Measurements from ENCODE around the gene CEP152. TPM values are rescaled to one million over a fixed set of nuclear protein-coding genes. Genes with fewer than 3 reads are reported as not detected.
A peak's percentile ranks its signal among the peaks of the same experiment; 100 is the strongest.

The CEP152 gene
- total and polyA plus RNA-seq, 9 of the 15 experiments (the other 6 are each of a cell fraction or from before 2014, with no cell fraction given) = 9.9 to 43.0 (median 23.6) TPM

DNA sequence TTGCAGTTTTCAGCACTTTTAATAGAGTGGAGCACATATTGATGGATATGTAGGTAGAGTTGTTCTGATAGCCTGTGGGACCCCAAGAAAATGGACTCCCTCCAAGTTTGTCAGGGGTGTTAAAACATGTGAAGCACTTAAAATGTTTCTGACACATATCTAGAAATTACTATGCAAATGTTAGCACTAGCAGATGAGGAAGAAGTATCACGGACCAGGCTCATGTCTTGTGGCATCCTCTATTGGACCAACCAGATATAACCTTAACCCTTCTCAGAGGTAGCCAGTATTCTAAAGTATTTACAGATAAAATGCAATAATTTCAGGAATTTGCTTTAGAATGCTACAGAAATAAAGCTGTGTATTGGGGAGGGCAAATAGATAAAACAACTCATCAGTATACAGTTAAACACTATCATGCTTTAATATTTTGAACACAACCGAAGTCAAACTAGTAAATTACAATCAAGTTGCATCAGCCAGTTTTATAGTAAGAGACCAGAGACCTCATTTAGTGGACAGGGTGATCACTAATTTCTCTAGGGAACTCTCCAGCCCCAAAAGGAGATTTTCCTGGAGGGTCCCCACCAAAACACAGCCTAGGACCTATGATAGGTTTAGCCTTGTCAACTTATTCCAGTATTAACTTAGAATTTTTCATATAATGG is 108.2 kb downstream of the CEP152 start (continued):
- TF ChIP-seq, protein P1, sequence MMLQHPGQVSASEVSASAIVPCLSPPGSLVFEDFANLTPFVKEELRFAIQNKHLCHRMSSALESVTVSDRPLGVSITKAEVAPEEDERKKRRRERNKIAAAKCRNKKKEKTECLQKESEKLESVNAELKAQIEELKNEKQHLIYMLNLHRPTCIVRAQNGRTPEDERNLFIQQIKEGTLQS (IDR thresholded peaks at IDR 0.05) = peak; percentile 62; the same call in 1 of the 2 replicates
- TF ChIP-seq, protein P1 (CRISPR knock-in tag; conservative IDR thresholded peaks at IDR 0.05) = no peak
- TF ChIP-seq TRIM24 (IDR thresholded peaks at IDR 0.05) (peak; percentile 41 to 77; a peak in 2 of 4 replicates), CXXC5 (CRISPR knock-in tag; IDR thresholded peaks at IDR 0.05) (0 out of 2 replicates have a peak, but pooled peaks have one; percentile 8)

DNA sequence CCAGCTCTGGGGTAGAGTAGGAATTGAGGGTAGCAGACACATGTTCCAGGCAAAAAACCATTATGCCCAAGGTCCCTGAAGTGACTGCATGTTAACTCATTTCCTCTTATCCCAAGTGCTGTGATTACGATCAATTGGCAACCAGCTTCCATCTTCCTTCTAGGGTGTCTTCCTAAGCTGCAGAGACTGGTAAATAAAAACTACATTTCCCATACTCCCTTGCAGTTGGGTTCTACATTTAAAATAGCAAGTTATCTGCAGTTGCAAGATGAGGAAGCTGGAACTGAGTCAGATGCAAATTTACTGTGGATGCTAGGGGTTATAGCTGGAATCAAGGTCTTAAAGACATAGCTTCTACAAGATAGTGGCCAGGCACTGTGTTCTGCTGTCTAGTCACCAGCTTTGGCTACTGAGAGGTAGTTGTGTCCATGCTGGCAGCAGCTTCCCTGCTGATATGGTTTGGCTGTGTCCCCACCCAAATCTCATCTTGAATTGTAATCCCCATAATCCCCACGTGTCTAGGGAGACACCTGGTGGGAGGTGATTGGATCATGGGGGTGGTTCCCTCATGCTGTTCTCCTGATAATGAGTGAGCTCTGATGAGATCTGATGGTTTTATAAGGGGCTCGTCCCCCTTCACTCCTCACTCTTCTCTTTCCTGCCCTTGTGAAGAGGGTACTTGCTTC is 114.1 kb downstream of the CEP152 start:
- H3K9ac ChIP-seq (ENCODE audit: insufficient read depth in 1 of 2, low read depth in 2 of 2, low read length in 2 of 2) = no peak overlapping the region
- ATAC-seq (peak; percentile 82), FAIRE-seq (peak; percentile 69), DNase-seq (ENCODE audit: extremely low read depth in 1 of 4, low spot score in 3 of 4) (peak in 3 of 4 experiments; percentile 12 to 45 (median 17))
- H3K27ac ChIP-seq (ENCODE audit: extremely low read depth, low read depth, low read length) = peak overlapping the region; percentile 38; the same call in 2 of the 3 replicates
- H3K27me3 ChIP-seq (ENCODE audit: control insufficient read depth in 2 of 2, insufficient read depth in 2 of 2, low read length in 2 of 2) = no peaks in the 10 kb centered on the region
- H3K4me3 ChIP-seq = no peak overlapping the region
- peak overlapping the region; percentile 41; the same call in 1 of the 2 replicates for H2AFZ ChIP-seq (ENCODE audit: low read depth, low read length)
- H3K9me1 ChIP-seq (ENCODE audit: control insufficient read depth, insufficient read depth, low read length) = no peaks in the 10 kb centered on the region
- no peaks in the 10 kb centered on the region for H3K36me3 ChIP-seq (ENCODE audit: control insufficient read depth, insufficient read depth, low read length)
- H3K4me1 ChIP-seq (replicated peaks in 1 of 2; ENCODE audit: control insufficient read depth in 2 of 2, insufficient read depth in 2 of 2, low read length in 2 of 2) = peaks cover 0 to 22% of the 10 kb centered on the region in 2 experiments; a peak in 2 of 5 replicates
- BruUV-seq (replicated peaks) = no TSS peak
- H3K4me2 ChIP-seq (ENCODE audit: insufficient read depth, low read length) = peak overlapping the region; percentile 26; the same call in 1 of the 2 replicates
- ChIA-PET CTCF (ENCODE audit: low intra/inter-chr PET ratio) (no interaction called here), POLR2A (no interaction called here)
- no peaks in the 10 kb centered on the region for H4K20me1 ChIP-seq (replicated peaks; ENCODE audit: control insufficient read depth, insufficient read depth, low read length)
- H3K9me3 ChIP-seq (replicated peaks; ENCODE audit: control insufficient read depth, insufficient read depth, low read depth, low read length) = no peaks in the 10 kb centered on the region
- 15% methylated on average over 3 of the region's 3 CpGs for WGBS (ENCODE audit: insufficient coverage, low coverage, missing lambda C conversion rate)
- H3K79me2 ChIP-seq (ENCODE audit: control insufficient read depth, insufficient read depth, low read length) = no peaks in the 10 kb centered on the region
- intact Hi-C loops (cut with micrococcal nuclease) = loop anchor here (2.0 kb wide), 1 partner anchor 338 kb away; no protein-coding TSS in a partner anchor
- in situ Hi-C loops (cut with MboI) = no loop called here
- TF ChIP-seq ZNF224 (CRISPR knock-in tag; IDR thresholded peaks at IDR 0.05) (no peak), DPF2 (IDR thresholded peaks at IDR 0.05) (0 out of 2 replicates have a peak, but pooled peaks have one; percentile 11), HEY1 (CRISPR knock-in tag; IDR thresholded peaks at IDR 0.05; ENCODE audit: borderline replicate concordance) (no peak), ARHGAP35 (IDR thresholded peaks at IDR 0.05; ENCODE audit: partially characterized antibody) (no peak), NFIC (IDR thresholded peaks at IDR 0.05) (peak; percentile 19; the same call in 1 of the 2 replicates), TRIM24 (IDR thresholded peaks at IDR 0.05) (peak in 1 of 2 experiments; percentile 26; a peak in 1 of 4 replicates), ZNF778 (CRISPR knock-in tag; IDR thresholded peaks at IDR 0.05) (no peak), FOXM1 (IDR thresholded peaks at IDR 0.05; ENCODE audit: low read depth) (peak; percentile 65), FOXM1 (CRISPR knock-in tag; IDR thresholded peaks at IDR 0.05; ENCODE audit: low read depth) (no peak), CBFA2T2 (conservative IDR thresholded peaks at IDR 0.05) (peak; percentile 53), RFX5 (IDR thresholded peaks at IDR 0.05; ENCODE audit: low read depth, low read length) (no peak)
- TF ChIP-seq, protein P2, sequence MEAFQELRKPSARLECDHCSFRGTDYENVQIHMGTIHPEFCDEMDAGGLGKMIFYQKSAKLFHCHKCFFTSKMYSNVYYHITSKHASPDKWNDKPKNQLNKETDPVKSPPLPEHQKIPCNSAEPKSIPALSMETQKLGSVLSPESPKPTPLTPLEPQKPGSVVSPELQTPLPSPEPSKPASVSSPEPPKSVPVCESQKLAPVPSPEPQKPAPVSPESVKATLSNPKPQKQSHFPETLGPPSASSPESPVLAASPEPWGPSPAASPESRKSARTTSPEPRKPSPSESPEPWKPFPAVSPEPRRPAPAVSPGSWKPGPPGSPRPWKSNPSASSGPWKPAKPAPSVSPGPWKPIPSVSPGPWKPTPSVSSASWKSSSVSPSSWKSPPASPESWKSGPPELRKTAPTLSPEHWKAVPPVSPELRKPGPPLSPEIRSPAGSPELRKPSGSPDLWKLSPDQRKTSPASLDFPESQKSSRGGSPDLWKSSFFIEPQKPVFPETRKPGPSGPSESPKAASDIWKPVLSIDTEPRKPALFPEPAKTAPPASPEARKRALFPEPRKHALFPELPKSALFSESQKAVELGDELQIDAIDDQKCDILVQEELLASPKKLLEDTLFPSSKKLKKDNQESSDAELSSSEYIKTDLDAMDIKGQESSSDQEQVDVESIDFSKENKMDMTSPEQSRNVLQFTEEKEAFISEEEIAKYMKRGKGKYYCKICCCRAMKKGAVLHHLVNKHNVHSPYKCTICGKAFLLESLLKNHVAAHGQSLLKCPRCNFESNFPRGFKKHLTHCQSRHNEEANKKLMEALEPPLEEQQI (IDR thresholded peaks at IDR 0.05) = peak; percentile 89; the same call in 1 of the 2 replicates
- TF ChIP-seq, protein P3, sequence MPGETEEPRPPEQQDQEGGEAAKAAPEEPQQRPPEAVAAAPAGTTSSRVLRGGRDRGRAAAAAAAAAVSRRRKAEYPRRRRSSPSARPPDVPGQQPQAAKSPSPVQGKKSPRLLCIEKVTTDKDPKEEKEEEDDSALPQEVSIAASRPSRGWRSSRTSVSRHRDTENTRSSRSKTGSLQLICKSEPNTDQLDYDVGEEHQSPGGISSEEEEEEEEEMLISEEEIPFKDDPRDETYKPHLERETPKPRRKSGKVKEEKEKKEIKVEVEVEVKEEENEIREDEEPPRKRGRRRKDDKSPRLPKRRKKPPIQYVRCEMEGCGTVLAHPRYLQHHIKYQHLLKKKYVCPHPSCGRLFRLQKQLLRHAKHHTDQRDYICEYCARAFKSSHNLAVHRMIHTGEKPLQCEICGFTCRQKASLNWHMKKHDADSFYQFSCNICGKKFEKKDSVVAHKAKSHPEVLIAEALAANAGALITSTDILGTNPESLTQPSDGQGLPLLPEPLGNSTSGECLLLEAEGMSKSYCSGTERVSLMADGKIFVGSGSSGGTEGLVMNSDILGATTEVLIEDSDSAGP (CRISPR knock-in tag; IDR thresholded peaks at IDR 0.05) = peak; percentile 80; the same call in 1 of the 2 replicates
